Mammary epithelial cell (primary cell): ENCODE results near the gene MAPKBP1.

Experiments
- CTCF ChIP-seq, 2 donors: IDR thresholded peaks in 1 of 2; conservative IDR thresholded peaks in 1 of 2; 2 replicates each; pipeline ENCODE4 v1.5.1; 2011 to 2012; ENCODE audit warnings: inconsistent platforms in 2 of 2, low read length in 2 of 2, mild to moderate bottlenecking in 2 of 2, control low read depth in 1 of 2, low read depth in 1 of 2; ENCODE audit not compliant: insufficient read depth in 1 of 2; ENCODE audit errors: extremely low read depth in 1 of 2
- EZH2 ChIP-seq: IDR thresholded peaks from 2 replicates; pipeline ENCODE4 v1.6.1; 2012; ENCODE audit warnings: low read length, inconsistent platforms, borderline replicate concordance

GRCh38 chr15:41841131-41841530 lies 66.8 kb downstream of the MAPKBP1 start:
- TF ChIP-seq CTCF (conservative IDR thresholded peaks at IDR 0.05 in 1 of 2, IDR thresholded peaks at IDR 0.05 in 1 of 2; ENCODE audit: extremely low read depth in 1 of 2, insufficient read depth in 1 of 2, low read depth in 1 of 2, low read length in 2 of 2) (no peak), EZH2 (no peak)
